Endothelial cell of umbilical vein (primary cell): ENCODE data around the gene ITIH5.

Source experiments
- CTCF ChIP-seq, 2 donors: IDR thresholded peaks; 1 replicate in 1 of 2; 2 replicates in 1 of 2; pipeline ENCODE4 v1.5.1; 2011; ENCODE audit warnings: low read length in 2 of 2, mild to moderate bottlenecking in 2 of 2, moderate library complexity in 2 of 2, control low read depth in 1 of 2, inconsistent platforms in 1 of 2, low read depth in 1 of 2; ENCODE audit not compliant: insufficient read depth in 1 of 2; ENCODE audit errors: extremely low read depth in 1 of 2
- EZH2 ChIP-seq: IDR thresholded peaks from 2 replicates; pipeline ENCODE4 v1.6.1; 2012; ENCODE audit warnings: borderline replicate concordance, low read depth, mild to moderate bottlenecking, moderate library complexity, low read length, inconsistent platforms; ENCODE audit not compliant: severe bottlenecking
- FOS ChIP-seq: IDR thresholded peaks from 2 replicates; pipeline ENCODE4 v1.6.1; 2011; ENCODE audit warnings: mild to moderate bottlenecking, low read length, moderate library complexity, borderline replicate concordance; ENCODE audit not compliant: insufficient read depth
- JUN ChIP-seq: IDR thresholded peaks from 2 replicates; pipeline ENCODE4 v1.6.1; 2011; ENCODE audit warnings: borderline replicate concordance, low read depth; ENCODE audit not compliant: insufficient read length, insufficient read depth
- MAX ChIP-seq: IDR thresholded peaks from 2 replicates; pipeline ENCODE4 v1.6.1; 2011; ENCODE audit not compliant: insufficient read depth, insufficient read length
- POLR2A ChIP-seq: IDR thresholded peaks from 2 replicates; pipeline ENCODE4 v1.6.1; 2012; ENCODE audit warnings: low read depth, mild to moderate bottlenecking, control low read depth, low read length
- POLR2AphosphoS5 ChIP-seq: IDR thresholded peaks from 2 replicates; pipeline ENCODE4 v1.6.1; 2012; ENCODE audit warnings: low read depth, mild to moderate bottlenecking, control low read depth, low read length, moderate library complexity; ENCODE audit not compliant: insufficient read depth

DNA sequence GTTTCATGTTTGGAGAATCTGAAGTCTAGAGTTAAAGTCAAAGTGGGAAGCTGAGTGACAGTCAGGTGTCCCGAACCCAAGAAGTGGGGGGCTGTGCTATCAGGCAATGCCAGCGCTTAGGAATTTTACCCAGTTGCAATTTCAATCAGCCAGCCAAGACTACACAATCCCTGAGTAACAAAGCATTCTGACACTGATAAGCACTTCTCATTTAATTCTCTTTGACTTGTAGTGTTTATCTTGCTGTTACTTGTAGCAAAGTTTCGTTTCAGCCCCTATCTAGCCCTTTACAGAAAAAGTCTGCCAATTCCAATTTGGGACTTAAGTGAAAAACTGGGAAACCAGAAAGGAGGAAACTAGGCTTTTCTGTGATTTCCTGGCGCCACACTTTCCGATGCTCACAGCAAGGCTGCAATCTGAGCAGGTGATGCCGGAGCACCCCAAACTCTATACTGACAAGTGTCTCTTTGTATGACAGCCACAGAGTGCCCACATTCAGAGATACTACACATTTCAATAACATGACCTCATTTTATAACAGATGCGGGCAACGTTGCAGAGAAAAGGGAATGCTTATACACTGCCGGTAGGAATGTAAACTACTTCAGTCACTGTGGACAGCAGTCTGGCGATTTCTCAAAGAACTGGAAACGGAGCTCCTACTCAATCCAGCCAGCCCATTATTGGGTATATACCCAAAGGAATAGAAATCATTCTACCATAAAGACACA, 61.0 kb downstream of the ITIH5 start:
- TF ChIP-seq POLR2AphosphoS5: no peak
- TF ChIP-seq CTCF (IDR thresholded peaks at IDR 0.05; ENCODE audit: extremely low read depth in 1 of 2, insufficient read depth in 1 of 2, low read depth in 1 of 2, low read length in 2 of 2): no peak
- no peak for TF ChIP-seq FOS
- TF ChIP-seq EZH2: no peak
- no peak for TF ChIP-seq MAX
- no peak for TF ChIP-seq POLR2A
- TF ChIP-seq JUN: no peak
